ENCODE results near the gene CXCL1.

Gene CXCL1

DNA sequence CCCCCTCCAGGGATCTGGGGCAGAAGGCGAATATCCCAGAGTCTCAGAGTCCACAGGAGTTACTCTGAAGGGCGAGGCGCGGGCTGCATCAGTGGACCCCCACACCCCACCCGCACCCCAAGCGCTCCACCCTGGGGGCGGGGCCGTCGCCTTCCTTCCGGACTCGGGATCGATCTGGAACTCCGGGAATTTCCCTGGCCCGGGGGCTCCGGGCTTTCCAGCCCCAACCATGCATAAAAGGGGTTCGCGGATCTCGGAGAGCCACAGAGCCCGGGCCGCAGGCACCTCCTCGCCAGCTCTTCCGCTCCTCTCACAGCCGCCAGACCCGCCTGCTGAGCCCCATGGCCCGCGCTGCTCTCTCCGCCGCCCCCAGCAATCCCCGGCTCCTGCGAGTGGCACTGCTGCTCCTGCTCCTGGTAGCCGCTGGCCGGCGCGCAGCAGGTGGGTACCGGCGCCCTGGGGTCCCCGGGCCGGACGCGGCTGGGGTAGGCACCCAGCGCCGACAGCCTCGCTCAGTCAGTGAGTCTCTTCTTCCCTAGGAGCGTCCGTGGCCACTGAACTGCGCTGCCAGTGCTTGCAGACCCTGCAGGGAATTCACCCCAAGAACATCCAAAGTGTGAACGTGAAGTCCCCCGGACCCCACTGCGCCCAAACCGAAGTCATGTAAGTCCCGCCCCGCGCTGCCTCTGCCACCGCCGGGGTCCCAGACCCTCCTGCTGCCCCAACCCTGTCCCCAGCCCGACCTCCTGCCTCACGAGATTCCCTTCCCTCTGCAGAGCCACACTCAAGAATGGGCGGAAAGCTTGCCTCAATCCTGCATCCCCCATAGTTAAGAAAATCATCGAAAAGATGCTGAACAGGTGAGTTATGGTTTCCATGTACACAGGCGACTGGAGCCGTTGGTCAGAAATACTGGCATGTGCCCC is at the start of gene CXCL1:
TSS of gene CXCL1 (plus strand) at position 264 of the 926 bp plus-strand sequence. CDS start at position 342, 78 bp downstream.
- DNase-seq: no peak

- DNase-seq: no peak
Measured at GRCh38 chr4:73821325-73821724, 47.9 kb upstream of the CXCL1 start.

DNA sequence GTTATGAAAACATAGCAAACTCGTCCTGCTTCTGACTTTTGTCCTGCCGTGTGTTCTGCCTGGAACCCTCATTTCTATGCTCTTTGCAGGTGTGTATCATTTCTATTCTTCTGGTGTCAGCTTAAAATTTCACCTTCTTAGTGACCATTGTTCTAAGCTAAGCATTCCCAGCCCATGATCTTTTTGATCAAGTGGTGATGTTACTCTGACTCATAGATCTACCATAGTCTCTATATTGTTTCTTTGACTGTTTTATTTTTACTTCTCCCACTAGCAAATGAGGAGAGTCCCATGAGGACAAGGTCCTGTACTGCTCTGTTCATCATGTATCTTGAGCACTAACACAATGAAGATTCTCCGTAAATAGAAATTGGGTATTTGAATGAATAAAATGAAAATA is 46.8 kb upstream of the CXCL1 start:
- DNase-seq: no peak

DNA sequence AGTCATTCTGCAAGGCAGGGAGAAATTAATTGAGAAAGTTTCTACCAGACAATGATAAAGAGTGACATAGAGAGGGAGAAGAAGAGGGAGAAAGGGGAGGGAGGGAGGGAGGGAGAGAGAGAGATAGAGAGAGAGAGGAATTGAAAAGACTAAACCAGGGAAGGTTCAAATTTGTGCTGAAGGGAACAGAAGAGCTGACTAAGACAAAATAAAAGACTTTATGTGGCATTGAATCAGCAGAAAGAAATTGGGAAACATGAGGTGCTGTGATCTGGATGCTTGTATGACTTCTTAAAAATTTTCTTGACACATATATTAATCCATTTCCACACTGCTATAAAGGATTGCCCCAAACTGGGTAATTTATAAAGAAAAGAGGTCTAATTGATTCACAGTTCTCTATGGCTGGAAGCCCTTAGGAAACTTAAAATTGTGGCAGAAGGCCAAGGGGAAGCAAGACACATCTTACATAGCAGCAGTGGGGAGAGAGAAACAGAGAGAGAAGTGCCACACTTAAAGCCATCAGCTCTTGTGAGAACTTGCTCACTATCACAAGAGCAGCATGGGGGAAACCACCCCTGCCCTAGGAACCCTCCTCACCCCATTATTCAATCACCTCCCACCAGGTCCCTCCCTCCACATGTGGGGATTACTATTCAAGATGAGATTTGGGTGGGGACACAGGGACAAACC is 46.2 kb upstream of the CXCL1 start:
- no peak for DNase-seq

DNA sequence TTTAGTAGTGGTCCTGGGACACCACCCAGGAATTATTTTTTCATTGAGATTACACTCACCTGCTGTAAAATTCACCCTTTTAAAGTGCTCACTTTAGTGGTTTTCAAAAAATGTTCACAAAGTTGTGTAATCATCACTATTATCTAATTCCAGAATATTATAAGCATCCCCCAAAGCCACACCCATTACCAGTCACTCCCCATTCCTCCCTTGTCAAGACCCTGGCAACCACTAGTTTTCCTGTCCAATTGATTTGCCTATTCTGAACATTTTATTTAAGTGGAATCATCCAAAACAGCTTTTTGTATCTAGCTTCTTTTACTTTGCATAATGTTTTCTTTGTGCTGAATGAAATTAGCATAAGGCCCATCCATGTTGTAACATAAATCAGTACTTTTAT is 45.4 kb upstream of the CXCL1 start:
- DNase-seq: no peak

DNA sequence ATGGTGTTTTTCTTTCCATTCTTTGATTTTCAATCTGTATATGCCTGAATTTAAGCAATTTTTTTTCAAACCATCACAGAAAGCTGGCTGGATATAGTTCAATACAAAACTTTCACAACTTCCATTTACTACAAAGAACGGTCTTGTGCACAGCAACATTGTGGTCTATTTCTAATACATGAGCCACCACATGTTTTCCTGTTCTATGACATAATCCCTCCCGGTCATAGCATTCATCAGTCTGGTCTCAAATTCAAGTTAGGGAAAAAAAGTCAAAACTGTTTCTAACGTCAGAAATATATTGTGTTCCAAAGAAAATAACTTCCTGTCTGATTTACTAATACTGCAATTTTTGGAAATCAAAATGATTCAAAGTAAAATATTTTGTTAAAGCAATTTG is 40.2 kb upstream of the CXCL1 start:
- DNase-seq: no peak

GRCh38 chr4:73831569-73831968 is 37.6 kb upstream of the CXCL1 start:
- DNase-seq: no peak

DNA sequence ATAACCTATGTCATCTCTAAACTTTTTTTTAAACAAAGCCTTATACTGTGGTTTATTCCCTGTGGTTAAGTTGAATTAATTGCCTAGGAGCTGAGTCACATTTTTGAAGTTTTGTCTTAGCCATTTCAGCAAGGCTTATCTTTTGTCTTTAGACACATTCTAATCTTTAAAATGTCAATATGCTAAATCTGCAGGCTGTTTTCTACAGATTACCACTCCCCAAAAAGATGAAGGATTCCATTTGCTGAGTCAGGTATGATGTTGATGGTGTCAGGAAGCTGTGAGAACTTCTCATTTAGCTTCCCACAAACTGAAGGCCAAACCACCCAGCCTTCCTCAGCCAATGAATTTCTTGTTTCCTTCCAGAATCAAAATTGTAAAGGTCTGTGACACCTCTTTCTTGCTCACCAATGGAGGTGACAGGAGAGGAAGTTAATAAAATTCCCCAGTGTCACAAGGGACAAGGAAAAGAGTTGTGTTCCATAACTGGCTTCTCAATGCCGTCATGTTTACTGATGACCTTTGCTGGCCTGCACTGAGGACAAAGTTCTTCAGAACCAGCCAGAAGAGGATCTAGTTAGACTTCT is 36.4 kb upstream of the CXCL1 start:
- no peak for DNase-seq

GRCh38 chr4:73836373-73837279 is 32.6 kb upstream of the CXCL1 start, which contains the start of gene CXCL6:
TSS of gene CXCL6 (plus strand) at chr4:73836678. CDS start at chr4:73836751, 73 bp downstream.
- no peak for DNase-seq

- DNase-seq: no peak
Measured at GRCh38 chr4:73839071-73839470, 30.1 kb upstream of the CXCL1 start.

GRCh38 chr4:73839715-73840114 is 29.5 kb upstream of the CXCL1 start:
- no peak for DNase-seq

- DNase-seq: no peak
Measured at GRCh38 chr4:73841243-73841925, 27.8 kb upstream of the CXCL1 start.

DNA sequence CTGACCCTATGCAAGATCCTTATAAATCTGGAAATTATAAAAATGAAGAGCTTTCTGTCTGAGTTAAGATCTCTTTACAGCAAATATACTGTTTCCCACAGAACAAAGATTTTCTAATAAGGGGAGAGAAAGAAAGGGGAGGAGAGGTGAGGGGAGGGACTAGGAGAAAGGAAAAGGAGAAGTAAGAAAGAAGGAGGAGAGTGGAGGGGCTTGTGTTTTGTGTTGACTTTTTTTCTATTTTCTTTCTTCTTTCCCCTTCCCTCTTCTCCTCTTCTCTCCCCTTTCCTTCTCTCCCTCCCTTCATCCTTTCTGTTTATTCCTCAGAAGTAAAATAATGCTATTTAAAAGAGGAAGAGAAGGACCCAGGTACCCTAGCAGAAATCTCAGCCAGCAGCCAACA is 26.5 kb upstream of the CXCL1 start:
- DNase-seq: no peak

DNA sequence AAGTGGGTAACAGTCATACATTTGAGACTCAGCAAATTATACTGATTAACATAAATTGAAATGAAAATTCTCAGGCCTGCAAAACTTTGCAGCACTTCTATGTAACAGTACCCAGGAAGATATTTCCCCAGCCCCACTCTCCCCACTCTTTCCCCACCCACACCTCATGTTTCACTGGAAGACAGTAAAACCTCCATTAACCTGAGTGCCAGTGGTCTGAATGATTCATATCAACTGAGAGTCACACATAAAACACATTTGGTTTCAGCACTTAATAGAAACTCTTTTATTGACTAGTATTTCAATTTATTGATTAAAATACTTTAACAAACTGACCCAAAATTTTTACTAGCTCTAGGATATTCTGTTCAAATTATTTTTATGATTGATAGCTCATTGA is 25.8 kb upstream of the CXCL1 start:
- DNase-seq: no peak

DNA sequence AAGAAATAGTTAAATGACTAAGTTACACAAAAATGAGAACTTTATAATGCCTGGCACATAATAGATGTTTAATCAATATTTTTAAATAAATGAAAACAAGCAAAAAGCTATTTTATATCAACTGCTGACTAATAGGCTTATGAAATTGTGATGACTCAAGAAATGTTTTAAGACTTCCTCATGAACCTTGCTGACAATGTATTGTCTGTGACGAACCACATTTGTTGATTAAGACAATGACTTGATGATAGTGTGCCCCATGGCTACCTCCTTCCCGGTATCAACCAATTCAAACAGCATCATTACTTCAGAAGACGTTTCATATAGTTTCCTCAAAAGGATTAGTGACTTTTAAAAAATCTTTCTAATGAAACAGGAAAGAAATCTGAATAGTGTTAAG is 24.8 kb upstream of the CXCL1 start:
- no peak for DNase-seq

GRCh38 chr4:73844806-73845205 is 24.4 kb upstream of the CXCL1 start:
- no peak for DNase-seq

DNA sequence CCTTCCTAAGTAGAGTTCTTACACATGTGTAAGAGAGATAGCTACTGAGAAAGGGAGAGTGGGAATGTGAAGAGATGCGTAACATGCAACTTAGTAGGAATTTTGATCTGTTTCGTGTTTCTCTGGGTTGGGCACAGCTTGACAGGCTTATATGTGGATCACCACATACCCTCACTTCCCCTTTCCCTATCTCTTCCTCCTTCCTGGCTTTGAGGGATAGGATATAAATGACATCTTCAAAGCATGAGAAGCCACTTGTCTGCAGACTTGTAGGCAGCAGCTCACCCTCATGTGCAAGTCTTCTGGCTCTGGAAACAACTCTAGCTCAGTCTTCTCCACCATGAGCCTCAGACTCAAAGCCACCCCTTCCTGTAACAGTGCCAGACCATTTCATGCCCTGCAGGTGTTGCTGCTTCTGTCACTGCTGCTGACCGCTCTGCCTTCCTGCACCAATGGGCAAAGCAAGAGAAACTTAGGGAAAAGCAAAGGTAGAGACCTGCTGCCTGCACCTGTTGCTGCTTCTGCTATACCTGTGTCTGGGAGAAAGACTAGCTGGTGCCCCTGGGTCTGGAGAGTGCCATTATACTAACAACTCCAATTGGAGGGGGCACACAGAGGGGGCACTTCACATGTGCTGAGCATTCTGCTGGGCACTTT is 21.5 kb upstream of the CXCL1 start:
- DNase-seq: no peak

- DNase-seq: no peak
Measured at GRCh38 chr4:73848183-73848777, 20.9 kb upstream of the CXCL1 start.

DNA sequence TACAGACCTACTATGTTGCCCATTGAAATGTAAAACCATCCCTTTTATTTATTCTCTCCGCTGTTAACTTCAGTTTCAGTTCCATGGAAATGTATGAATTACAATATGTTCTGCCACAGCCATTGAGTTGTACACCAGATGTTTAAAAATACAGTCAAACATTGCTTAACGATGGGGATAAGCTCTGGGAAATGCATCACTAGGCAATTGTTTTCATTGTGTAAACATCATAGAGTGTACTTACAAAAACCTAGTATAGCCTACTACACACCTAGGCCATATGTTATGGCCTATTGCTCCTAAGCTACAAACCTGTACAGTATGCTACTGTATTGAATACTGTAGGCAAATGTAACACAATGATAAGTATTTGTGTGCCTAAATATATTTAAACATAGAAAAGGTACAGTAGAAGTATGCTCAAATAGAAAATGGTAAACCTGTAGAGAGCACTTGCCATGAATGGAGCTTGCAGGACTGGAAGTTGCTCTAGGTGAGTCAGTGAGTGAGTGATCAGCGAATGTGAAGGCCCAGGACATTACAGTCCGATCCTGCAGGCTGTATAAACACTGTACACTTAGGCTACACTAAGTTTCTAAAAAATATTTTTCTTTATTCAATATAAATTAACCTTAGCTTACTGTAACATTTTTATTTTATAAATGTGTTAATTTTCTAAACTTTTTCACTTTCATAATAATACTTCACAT is 18.8 kb upstream of the CXCL1 start:
- no peak for DNase-seq

GRCh38 chr4:73851293-73851692 is 17.9 kb upstream of the CXCL1 start:
- DNase-seq: no peak

Measured in NCI-H2081 treated with DMSO at 0.1 percent for 48 hours (cell line).